ENCODE measurements around the gene TMEM132C.

Gene TMEM132C

DNA sequence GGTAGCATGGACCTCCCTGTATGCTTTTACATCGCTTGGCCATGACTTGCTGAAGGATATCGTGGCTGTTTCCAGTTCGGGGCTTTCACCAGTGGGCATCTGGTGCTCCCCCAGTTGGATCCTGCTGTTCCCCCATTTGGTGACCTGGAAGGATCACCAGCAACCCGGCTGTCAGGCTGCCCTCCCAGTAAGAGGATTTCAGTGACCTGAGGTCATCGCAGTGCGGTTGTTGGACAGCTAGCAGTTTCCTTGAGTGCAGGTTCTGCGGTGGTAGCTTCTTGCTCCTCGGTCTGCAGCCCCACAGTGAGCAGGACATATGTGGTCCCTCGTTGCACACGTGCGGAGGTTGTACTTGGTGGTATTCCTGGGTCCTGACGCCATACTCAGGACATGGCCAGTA lies 58.7 kb downstream of the TMEM132C start:
- no peak for DNase-seq
- no peaks in the 10 kb centered on the region for H3K79me1 ChIP-seq (replicated peaks; ENCODE audit: low read length, poor library complexity, severe bottlenecking)
- H3K27ac ChIP-seq (ENCODE audit: low read length, poor library complexity, severe bottlenecking) = no peak overlapping the region
- H2AK5ac ChIP-seq (ENCODE audit: low read length, severe bottlenecking) = no peak overlapping the region
- H3K18ac ChIP-seq (ENCODE audit: low read depth in 1 of 2, low read length in 2 of 2) = no peak overlapping the region
- H2BK12ac ChIP-seq (ENCODE audit: low read length in 2 of 2) = no peak overlapping the region
- no peaks in the 10 kb centered on the region for H3K4me1 ChIP-seq (ENCODE audit: control insufficient read depth, insufficient read depth, low read depth, low read length)
- no peaks in the 10 kb centered on the region for H3K27me3 ChIP-seq (ENCODE audit: control insufficient read depth in 1 of 2, insufficient read depth in 1 of 2, low read length in 2 of 2)
- no peak overlapping the region for H4K91ac ChIP-seq (ENCODE audit: low read length)
- H2BK15ac ChIP-seq (ENCODE audit: low read depth, poor library complexity, severe bottlenecking) = no peak overlapping the region
- H3K14ac ChIP-seq (ENCODE audit: low read length in 2 of 2) = no peak overlapping the region
- no peak overlapping the region for H3K4ac ChIP-seq (ENCODE audit: low read depth in 1 of 2, low read length in 2 of 2)
- H3K4me3 ChIP-seq (ENCODE audit: insufficient read depth in 1 of 2, low read depth in 1 of 2, low read length in 2 of 2) = no peak overlapping the region
- H3K4me2 ChIP-seq (ENCODE audit: low read length, poor library complexity, severe bottlenecking) = no peak overlapping the region
- H3K36me3 ChIP-seq (ENCODE audit: control insufficient read depth in 1 of 2, insufficient read depth in 2 of 2, low read depth in 1 of 2, low read length in 2 of 2) = no peaks in the 10 kb centered on the region
- WGBS = 80% methylated on average over 9 of the region's 12 CpGs
- no peak overlapping the region for H4K8ac ChIP-seq (ENCODE audit: low read length)
- no peak overlapping the region for H3K9ac ChIP-seq (ENCODE audit: low read length)
- H2BK5ac ChIP-seq (ENCODE audit: low read depth, low read length, poor library complexity, severe bottlenecking) = no peak overlapping the region
- H2AFZ ChIP-seq (ENCODE audit: low read depth, low read length) = no peak overlapping the region
- no peak overlapping the region for H3K23ac ChIP-seq (ENCODE audit: low read length in 2 of 2)
- no peak overlapping the region for H2BK120ac ChIP-seq (ENCODE audit: low read depth, low read length)
- peaks cover 7% of the 10 kb centered on the region for H3K9me3 ChIP-seq (ENCODE audit: control insufficient read depth, low read length)

DNA sequence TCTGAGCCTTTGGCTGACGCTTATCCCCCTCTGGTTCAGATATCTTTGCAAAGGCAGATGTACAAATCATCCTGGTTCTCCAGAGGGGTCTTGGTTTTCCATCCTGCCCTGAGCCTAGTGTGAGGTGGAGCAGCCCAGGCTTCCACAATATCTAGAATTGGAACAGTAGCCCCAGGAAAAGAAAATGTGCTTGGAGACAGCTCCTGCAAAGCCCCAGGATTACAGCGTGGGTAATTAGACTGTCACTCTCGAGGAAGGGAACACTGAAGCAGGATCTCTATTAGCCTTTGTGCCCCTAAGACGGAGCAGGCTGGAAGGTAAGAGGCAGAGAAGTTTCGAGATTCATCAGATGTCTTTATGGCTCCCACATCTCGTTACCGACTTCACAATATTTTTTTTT lies 59.4 kb downstream of the TMEM132C start:
- Histone ChIP-seq H3K9ac (ENCODE audit: low read length) (no peak overlapping the region), H3K4me3 (ENCODE audit: insufficient read depth in 1 of 2, low read depth in 1 of 2, low read length in 2 of 2) (no peak overlapping the region), H2BK15ac (ENCODE audit: low read depth, poor library complexity, severe bottlenecking) (no peak overlapping the region), H3K27me3 (ENCODE audit: control insufficient read depth in 1 of 2, insufficient read depth in 1 of 2, low read length in 2 of 2) (no peaks in the 10 kb centered on the region), H2BK5ac (ENCODE audit: low read depth, low read length, poor library complexity, severe bottlenecking) (no peak overlapping the region), H2AK5ac (ENCODE audit: low read length, severe bottlenecking) (no peak overlapping the region), H3K4ac (ENCODE audit: low read depth in 1 of 2, low read length in 2 of 2) (no peak overlapping the region), H3K4me2 (ENCODE audit: low read length, poor library complexity, severe bottlenecking) (no peak overlapping the region), H3K18ac (ENCODE audit: low read depth in 1 of 2, low read length in 2 of 2) (no peak overlapping the region), H2BK120ac (ENCODE audit: low read depth, low read length) (no peak overlapping the region), H3K9me3 (ENCODE audit: control insufficient read depth, low read length) (peaks cover 8% of the 10 kb centered on the region), H3K14ac (ENCODE audit: low read length in 2 of 2) (no peak overlapping the region), H3K4me1 (ENCODE audit: control insufficient read depth, insufficient read depth, low read depth, low read length) (no peaks in the 10 kb centered on the region), H3K27ac (ENCODE audit: low read length, poor library complexity, severe bottlenecking) (no peak overlapping the region), H3K36me3 (ENCODE audit: control insufficient read depth in 1 of 2, insufficient read depth in 2 of 2, low read depth in 1 of 2, low read length in 2 of 2) (no peaks in the 10 kb centered on the region), H4K8ac (ENCODE audit: low read length) (no peak overlapping the region), H2BK12ac (ENCODE audit: low read length in 2 of 2) (no peak overlapping the region), H2AFZ (ENCODE audit: low read depth, low read length) (no peak overlapping the region), H3K79me1 (replicated peaks; ENCODE audit: low read length, poor library complexity, severe bottlenecking) (no peaks in the 10 kb centered on the region), H3K23ac (ENCODE audit: low read length in 2 of 2) (no peak overlapping the region), H4K91ac (ENCODE audit: low read length) (no peak overlapping the region)
- 45% methylated on average over 3 of the region's 7 CpGs for WGBS
- DNase-seq = no peak

DNA sequence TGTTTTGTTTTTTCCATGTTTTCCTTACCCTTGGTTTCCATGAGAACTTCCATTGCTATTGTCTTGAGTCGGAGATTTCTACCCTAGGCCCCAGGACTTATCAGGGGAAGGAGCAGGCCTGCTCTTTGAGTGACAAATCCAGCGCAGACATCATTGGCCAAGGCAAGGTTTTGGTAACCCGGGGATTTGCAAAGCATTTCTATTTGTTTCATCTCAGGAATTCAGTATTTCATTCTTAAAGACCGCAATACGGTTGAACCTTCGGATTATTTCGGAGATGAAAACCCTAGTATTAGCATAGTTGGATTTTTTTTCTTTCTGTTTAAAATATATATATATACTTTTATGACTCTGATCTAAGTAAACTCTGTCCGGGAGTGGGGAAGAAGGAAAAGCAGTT lies 62.0 kb downstream of the TMEM132C start:
- Histone ChIP-seq H4K8ac (ENCODE audit: low read length) (no peak overlapping the region), H3K14ac (ENCODE audit: low read length in 2 of 2) (no peak overlapping the region), H2BK120ac (ENCODE audit: low read depth, low read length) (no peak overlapping the region), H3K79me1 (replicated peaks; ENCODE audit: low read length, poor library complexity, severe bottlenecking) (no peaks in the 10 kb centered on the region), H2BK15ac (ENCODE audit: low read depth, poor library complexity, severe bottlenecking) (no peak overlapping the region), H2BK5ac (ENCODE audit: low read depth, low read length, poor library complexity, severe bottlenecking) (no peak overlapping the region), H3K36me3 (ENCODE audit: control insufficient read depth in 1 of 2, insufficient read depth in 2 of 2, low read depth in 1 of 2, low read length in 2 of 2) (no peaks in the 10 kb centered on the region), H3K27ac (ENCODE audit: low read length, poor library complexity, severe bottlenecking) (no peak overlapping the region), H3K27me3 (ENCODE audit: control insufficient read depth in 1 of 2, insufficient read depth in 1 of 2, low read length in 2 of 2) (no peaks in the 10 kb centered on the region), H3K4me1 (ENCODE audit: control insufficient read depth, insufficient read depth, low read depth, low read length) (no peaks in the 10 kb centered on the region), H3K4me3 (ENCODE audit: insufficient read depth in 1 of 2, low read depth in 1 of 2, low read length in 2 of 2) (no peak overlapping the region), H3K4me2 (ENCODE audit: low read length, poor library complexity, severe bottlenecking) (no peak overlapping the region), H3K9me3 (ENCODE audit: control insufficient read depth, low read length) (peaks cover 4% of the 10 kb centered on the region), H2AK5ac (ENCODE audit: low read length, severe bottlenecking) (no peak overlapping the region), H3K9ac (ENCODE audit: low read length) (no peak overlapping the region), H2AFZ (ENCODE audit: low read depth, low read length) (no peak overlapping the region), H3K18ac (ENCODE audit: low read depth in 1 of 2, low read length in 2 of 2) (no peak overlapping the region), H3K4ac (ENCODE audit: low read depth in 1 of 2, low read length in 2 of 2) (no peak overlapping the region), H2BK12ac (ENCODE audit: low read length in 2 of 2) (no peak overlapping the region), H4K91ac (ENCODE audit: low read length) (no peak overlapping the region), H3K23ac (ENCODE audit: low read length in 2 of 2) (no peak overlapping the region)
- 84% methylated on average over 4 of the region's 8 CpGs for WGBS
- no peak for DNase-seq

DNA sequence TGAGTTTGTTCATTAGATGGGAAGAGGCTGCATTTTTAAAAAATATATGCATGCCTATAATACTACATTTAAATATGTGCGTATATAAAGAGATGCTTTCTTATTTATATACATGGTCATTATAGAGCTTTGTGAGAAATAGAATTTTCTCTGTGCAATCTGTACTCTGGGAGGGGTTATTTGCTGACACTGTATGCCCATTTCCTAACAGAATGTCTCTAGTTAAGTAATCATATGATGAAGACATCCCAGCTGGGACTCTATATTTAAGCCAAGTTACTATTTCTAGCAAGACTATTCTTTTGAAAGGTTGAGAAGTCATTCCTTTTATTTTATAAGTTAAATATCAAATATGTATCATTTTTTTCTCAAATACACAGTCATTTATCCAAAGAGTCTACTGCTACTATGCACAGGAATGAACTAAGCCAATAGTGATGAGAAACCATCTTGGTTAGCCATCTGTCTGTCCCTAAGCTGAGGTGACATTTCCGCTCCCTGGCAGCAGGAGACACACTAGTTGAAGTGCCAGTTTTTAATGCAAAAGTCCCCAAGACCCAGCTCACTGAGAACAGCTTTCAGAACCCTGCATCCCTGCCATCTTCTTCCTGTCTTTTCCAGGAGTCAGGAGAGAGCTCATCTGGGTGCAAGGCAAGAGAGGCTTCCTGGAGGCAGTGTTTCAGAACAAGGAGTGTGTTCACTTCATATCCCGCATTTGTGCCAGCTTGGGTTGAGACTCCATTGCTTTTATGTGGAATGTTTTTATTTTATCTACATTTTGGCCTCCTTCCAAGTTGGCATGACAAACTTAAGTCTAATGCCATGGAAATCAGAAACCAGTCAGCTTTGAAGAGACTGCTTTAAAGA lies 69.5 kb downstream of the TMEM132C start:
- H3K23ac ChIP-seq (ENCODE audit: low read length in 2 of 2) = no peak overlapping the region
- no peaks in the 10 kb centered on the region for H3K36me3 ChIP-seq (ENCODE audit: control insufficient read depth in 1 of 2, insufficient read depth in 2 of 2, low read depth in 1 of 2, low read length in 2 of 2)
- H3K4me3 ChIP-seq (ENCODE audit: insufficient read depth in 1 of 2, low read depth in 1 of 2, low read length in 2 of 2) = no peak overlapping the region
- no peak overlapping the region for H3K4me2 ChIP-seq (ENCODE audit: low read length, poor library complexity, severe bottlenecking)
- H3K9me3 ChIP-seq (ENCODE audit: control insufficient read depth, low read length) = peaks cover 9% of the 10 kb centered on the region
- H3K9ac ChIP-seq (ENCODE audit: low read length) = no peak overlapping the region
- no peak overlapping the region for H2BK12ac ChIP-seq (ENCODE audit: low read length in 2 of 2)
- H3K18ac ChIP-seq (ENCODE audit: low read depth in 1 of 2, low read length in 2 of 2) = no peak overlapping the region
- WGBS = 80% methylated on average over 2 of the region's 3 CpGs
- no peaks in the 10 kb centered on the region for H3K4me1 ChIP-seq (ENCODE audit: control insufficient read depth, insufficient read depth, low read depth, low read length)
- no peaks in the 10 kb centered on the region for H3K79me1 ChIP-seq (replicated peaks; ENCODE audit: low read length, poor library complexity, severe bottlenecking)
- no peak overlapping the region for H2BK5ac ChIP-seq (ENCODE audit: low read depth, low read length, poor library complexity, severe bottlenecking)
- H2BK120ac ChIP-seq (ENCODE audit: low read depth, low read length) = no peak overlapping the region
- DNase-seq = no peak
- no peak overlapping the region for H3K27ac ChIP-seq (ENCODE audit: low read length, poor library complexity, severe bottlenecking)
- no peak overlapping the region for H3K14ac ChIP-seq (ENCODE audit: low read length in 2 of 2)
- H3K4ac ChIP-seq (ENCODE audit: low read depth in 1 of 2, low read length in 2 of 2) = no peak overlapping the region
- H2AK5ac ChIP-seq (ENCODE audit: low read length, severe bottlenecking) = no peak overlapping the region
- peaks cover 3 to 8% of the 10 kb centered on the region in 2 experiments for H3K27me3 ChIP-seq (ENCODE audit: control insufficient read depth in 1 of 2, insufficient read depth in 1 of 2, low read length in 2 of 2)
- no peak overlapping the region for H2AFZ ChIP-seq (ENCODE audit: low read depth, low read length)
- H4K8ac ChIP-seq (ENCODE audit: low read length) = no peak overlapping the region
- H2BK15ac ChIP-seq (ENCODE audit: low read depth, poor library complexity, severe bottlenecking) = no peak overlapping the region
- H4K91ac ChIP-seq (ENCODE audit: low read length) = no peak overlapping the region
